Endodermal cell (in vitro differentiated cells): ENCODE measurements around the gene SLC4A7. TPM values are rescaled to one million over a fixed set of nuclear protein-coding genes. Genes with fewer than 3 reads are reported as not detected.

ENCODE experiments used
- DNase-seq: peaks from one replicate; pipeline ENCODE4 v3.0.0-alpha.2; 2017
- H3K27ac ChIP-seq: 2 replicates; pipeline ENCODE4 v1.5.1; 2013; ENCODE audit warnings: mild to moderate bottlenecking, low read depth, low read length, moderate library complexity
- H3K27me3 ChIP-seq: 2 replicates; pipeline ENCODE4 v1.6.1; 2013; ENCODE audit warnings: mild to moderate bottlenecking, low read length, moderate library complexity; ENCODE audit not compliant: insufficient read depth, control insufficient read depth, poor library complexity, severe bottlenecking
- H3K36me3 ChIP-seq: 2 replicates; pipeline ENCODE4 v1.7.0; 2013; ENCODE audit warnings: mild to moderate bottlenecking, low read length, moderate library complexity; ENCODE audit not compliant: control insufficient read depth, insufficient read depth
- H3K4me1 ChIP-seq: one replicate; pipeline ENCODE4 v1.7.0; 2013; ENCODE audit warnings: low read length; ENCODE audit not compliant: control insufficient read depth, insufficient read depth
- H3K4me3 ChIP-seq: 2 replicates; pipeline ENCODE4 v1.5.1; 2013; ENCODE audit warnings: mild to moderate bottlenecking, low read length, moderate library complexity
- H3K9ac ChIP-seq: 2 replicates; pipeline ENCODE4 v1.6.1; 2013; ENCODE audit warnings: mild to moderate bottlenecking, low read length, moderate library complexity; ENCODE audit not compliant: poor library complexity, severe bottlenecking; ENCODE audit errors: extremely low read depth
- H3K9me3 ChIP-seq: 2 replicates; pipeline ENCODE4 v1.6.1; 2013; ENCODE audit warnings: mild to moderate bottlenecking, low read length, moderate library complexity; ENCODE audit not compliant: control insufficient read depth
- H3K27ac Mint-ChIP-seq: 2 replicates; pipeline ENCODE4 v1.8.0; 2020; ENCODE audit warnings: mixed read lengths
- H3K27me3 Mint-ChIP-seq: 2 replicates; pipeline ENCODE4 v1.8.0; 2021; ENCODE audit warnings: mild to moderate bottlenecking, mixed read lengths; ENCODE audit not compliant: insufficient read depth
- H3K36me3 Mint-ChIP-seq: 2 replicates; pipeline ENCODE4 v1.8.0; 2020; ENCODE audit warnings: low read depth, mixed read lengths
- H3K4me1 Mint-ChIP-seq: 2 replicates; pipeline ENCODE4 v1.8.0; 2020; ENCODE audit warnings: mixed read lengths
- H3K4me3 Mint-ChIP-seq: 2 replicates; pipeline ENCODE4 v1.8.0; 2020; ENCODE audit warnings: mild to moderate bottlenecking, moderate library complexity, mixed read lengths
- H3K9me3 Mint-ChIP-seq: 2 replicates; pipeline ENCODE4 v1.8.0; 2020; ENCODE audit warnings: mild to moderate bottlenecking, mixed read lengths
- CTCF ChIP-seq: fragments of 200-600 bp; sonication (generic); conservative IDR thresholded peaks from 2 replicates; pipeline ENCODE4 v1.5.0; 2021; ENCODE audit warnings: antibody characterized with exemption, mild to moderate bottlenecking
- WGBS, 2 experiments: methylation state at CpG; one replicate each; pipeline versions ENCODE4 v1.1.5 to v1.1.7; 2013; ENCODE audit warnings: missing lambda C conversion rate in 2 of 2, mixed read lengths in 1 of 2; ENCODE audit not compliant: insufficient coverage in 1 of 2, insufficient read length in 1 of 2; 5-methylcytosine and 5-hydroxymethylcytosine counted together
- total RNA-seq, 2 donors: library from RNA; stranded (reverse); fragmentation: NEBNext Ultra II Directional in 1 of 2; extraction: Animal tissue kit (Norgen Biotek cat#: 25700) in 1 of 2; gene quantifications; 2 replicates in 1 of 2; 3 replicates in 1 of 2; pipeline ENCODE4 v1.2.1, GENCODE V29; 2021

The SLC4A7 gene
- total RNA-seq, 2 donors from 2014 or later = 58.4 to 83.8 TPM

DNA sequence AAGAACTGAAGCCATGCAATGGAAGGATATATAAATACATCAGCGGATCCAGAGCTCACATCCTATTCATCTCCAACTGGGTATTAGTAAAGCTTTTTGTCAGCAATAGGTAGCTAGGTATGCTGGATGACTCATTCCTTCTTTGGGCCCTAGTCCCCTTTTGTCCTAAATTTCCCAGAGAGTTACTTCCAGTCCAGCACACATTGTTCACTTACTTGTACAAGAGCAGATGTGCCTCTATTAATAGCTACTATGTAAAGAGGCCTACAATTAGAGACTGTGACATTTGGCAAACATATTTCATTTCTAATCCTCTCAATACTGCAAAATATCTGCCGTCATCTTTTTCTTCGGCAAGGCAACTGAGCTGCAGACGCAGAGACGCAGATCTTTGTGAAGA lies 1.7 kb upstream of the SLC4A7 start:
- Mint-ChIP-seq H3K4me3 (no peak overlapping the region), H3K4me1 (peaks cover 12% of the 10 kb centered on the region), H3K27ac (no peak overlapping the region), H3K9me3 (no peaks in the 10 kb centered on the region), H3K27me3 (no peaks in the 10 kb centered on the region), H3K36me3 (peaks cover 2% of the 10 kb centered on the region)
- TF ChIP-seq CTCF = no peak
- no peak overlapping the region for H3K9ac ChIP-seq
- H3K36me3 ChIP-seq = no peaks in the 10 kb centered on the region
- no peaks in the 10 kb centered on the region for H3K27me3 ChIP-seq
- H3K9me3 ChIP-seq = no peaks in the 10 kb centered on the region
- no peak overlapping the region for H3K4me3 ChIP-seq
- WGBS, 2 experiments = 89 to 91% methylated on average over 5 of the region's 5 CpGs
- no peak for DNase-seq
- no peaks in the 10 kb centered on the region for H3K4me1 ChIP-seq
- H3K27ac ChIP-seq = no peak overlapping the region

DNA sequence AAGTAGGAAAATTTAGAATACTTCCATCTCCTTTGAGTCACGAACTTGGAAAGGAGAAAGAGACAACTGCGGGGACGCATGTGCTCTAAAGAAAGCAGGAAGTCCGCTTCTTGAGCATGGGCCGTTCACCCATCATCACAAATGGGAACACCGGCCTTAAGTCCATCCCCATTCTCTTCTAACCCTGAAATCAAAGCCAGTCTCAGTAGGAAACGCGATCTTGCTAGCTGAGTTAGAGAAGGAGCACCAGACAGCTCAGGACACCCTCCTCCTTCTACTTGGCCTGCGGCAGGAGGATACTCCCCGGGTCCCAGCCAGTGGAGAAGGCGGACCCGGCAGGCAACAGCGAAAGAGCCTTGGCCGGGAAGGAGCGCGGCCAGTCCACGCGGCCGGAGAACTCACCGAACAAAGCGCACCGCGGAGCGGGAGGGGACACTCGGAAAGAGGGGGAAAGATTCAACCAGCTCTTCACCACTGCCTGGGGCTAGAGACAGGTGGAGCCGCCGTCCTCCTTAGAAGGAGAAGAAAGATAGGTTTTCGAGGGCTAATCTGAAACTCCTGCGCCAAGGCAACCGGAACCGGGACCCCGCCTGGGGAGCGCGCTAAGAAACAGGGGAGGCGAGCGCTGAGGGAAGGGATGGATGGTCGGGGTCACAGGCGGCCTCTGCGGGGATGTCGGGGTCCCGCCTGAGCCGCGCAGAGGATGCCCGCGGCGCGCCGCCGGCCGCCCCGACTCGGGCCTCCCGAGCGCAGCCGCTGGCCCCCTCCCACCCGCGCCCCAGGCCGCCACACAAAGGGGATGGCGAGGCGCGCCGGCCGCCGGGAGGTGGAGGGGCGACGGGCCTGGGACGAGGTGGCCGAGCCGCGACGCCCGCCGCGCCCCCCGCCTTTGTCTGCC lies 818 bp downstream of the SLC4A7 start:
- Mint-ChIP-seq H3K36me3 (peaks cover 9% of the 10 kb centered on the region), H3K27me3 (no peaks in the 10 kb centered on the region), H3K27ac (peak overlapping the region; percentile 96), H3K9me3 (no peaks in the 10 kb centered on the region), H3K4me1 (peaks cover 6% of the 10 kb centered on the region), H3K4me3 (peak overlapping the region; percentile 100)
- Histone ChIP-seq H3K4me3 (peak overlapping the region; percentile 92), H3K4me1 (no peaks in the 10 kb centered on the region), H3K27ac (peak overlapping the region; percentile 98), H3K36me3 (no peaks in the 10 kb centered on the region), H3K27me3 (no peaks in the 10 kb centered on the region), H3K9me3 (no peaks in the 10 kb centered on the region), H3K9ac (peak overlapping the region; percentile 80)
- no peak for TF ChIP-seq CTCF
- DNase-seq = peak; percentile 81
- 0% methylated on average over 3 to 75 of the region's 75 CpGs for WGBS, 2 experiments

DNA sequence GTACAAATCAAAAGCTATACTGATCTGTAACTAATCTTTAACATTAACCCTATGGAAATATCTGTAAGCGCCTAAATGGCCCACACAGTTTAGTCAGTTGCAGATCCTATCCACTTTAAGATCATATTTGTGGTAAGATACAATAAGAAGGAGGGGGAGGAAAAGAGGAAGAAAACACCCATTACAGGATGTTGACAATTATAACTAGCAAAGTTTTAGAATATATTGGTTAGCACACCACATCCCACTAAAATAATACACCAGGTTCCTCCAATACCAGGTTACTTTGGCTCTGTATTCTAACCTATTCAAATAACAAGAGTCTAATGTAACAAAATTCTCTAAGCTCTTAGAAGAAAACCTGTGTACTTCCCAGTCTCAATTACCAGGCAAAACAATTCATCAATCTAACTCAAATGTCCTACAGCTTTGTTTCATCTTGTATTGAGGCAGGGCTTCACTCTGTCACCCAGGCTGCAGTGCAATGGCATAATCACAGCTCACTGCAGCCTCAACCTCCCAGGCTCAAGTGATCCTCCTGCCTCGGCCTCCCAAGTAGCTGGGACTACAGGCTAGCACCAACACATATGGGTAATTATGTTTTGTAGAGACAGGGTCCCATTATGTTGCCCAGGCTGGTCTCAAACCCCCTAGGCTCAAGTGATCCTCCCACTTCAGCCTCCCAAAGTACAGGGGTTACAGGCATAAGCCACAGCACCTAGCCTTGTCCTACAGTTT lies 4.2 kb downstream of the SLC4A7 start:
- Mint-ChIP-seq H3K27me3 (no peaks in the 10 kb centered on the region), H3K9me3 (no peaks in the 10 kb centered on the region), H3K27ac (no peak overlapping the region), H3K36me3 (peaks cover 26% of the 10 kb centered on the region), H3K4me1 (peaks cover 6% of the 10 kb centered on the region), H3K4me3 (no peak overlapping the region)
- no peak overlapping the region for H3K27ac ChIP-seq
- WGBS, 2 experiments = 96% methylated on average over 2 of the region's 2 CpGs; no CpG with 5 or more reads in 1 of the 2 experiments
- no peak overlapping the region for H3K9ac ChIP-seq
- no peak for TF ChIP-seq CTCF
- H3K4me3 ChIP-seq = no peak overlapping the region
- DNase-seq = no peak
- H3K4me1 ChIP-seq = no peaks in the 10 kb centered on the region
- peaks cover 8% of the 10 kb centered on the region for H3K36me3 ChIP-seq
- no peaks in the 10 kb centered on the region for H3K27me3 ChIP-seq
- no peaks in the 10 kb centered on the region for H3K9me3 ChIP-seq
